K562 (cell line): ENCODE measurements around the gene VRK3. TPM values are rescaled to one million over a fixed set of nuclear protein-coding genes. Genes with fewer than 3 reads are reported as not detected.

ENCODE experiments used
- AFF1 ChIP-seq, 2 experiments: fragments of 450-650 bp; IDR thresholded peaks; 2 replicates each; pipeline ENCODE4 v1.6.1; 2018; ENCODE audit warnings: mild to moderate bottlenecking in 2 of 2, low read depth in 1 of 2; ENCODE audit not compliant: partially characterized antibody in 2 of 2
- ARID3A ChIP-seq: IDR thresholded peaks from 2 replicates; pipeline ENCODE4 v1.6.1; 2012; ENCODE audit warnings: low read depth, low read length, improper control_type of control experiment, borderline replicate concordance
- CBFA2T3 ChIP-seq: fragments of 450-650 bp; IDR thresholded peaks from 2 replicates; pipeline ENCODE4 v1.6.1; 2017
- JUN ChIP-seq, 2 experiments: sonication (generic) in 1 of 2; formaldehyde crosslinking in 1 of 2; IDR thresholded peaks; 2 replicates each; pipeline versions ENCODE4 v1.6.1 to v1.8.0; 2012 to 2022; ENCODE audit warnings: borderline replicate concordance in 2 of 2, mild to moderate bottlenecking in 2 of 2, improper control_type of control experiment in 1 of 2, low read depth in 1 of 2, low read length in 1 of 2, missing genetic modification reagents in 1 of 2
- RBM34 ChIP-seq: fragments of 200-400 bp; formaldehyde crosslinking; IDR thresholded peaks from 2 replicates; pipeline ENCODE4 v1.6.1; 2018; ENCODE audit warnings: low read length, borderline replicate concordance; ENCODE audit not compliant: insufficient read depth
- SAP30 ChIP-seq: fragments of 200-600 bp; sonication (generic); IDR thresholded peaks from 2 replicates; pipeline ENCODE4 v1.6.1; 2012; ENCODE audit warnings: borderline replicate concordance, low read depth, mild to moderate bottlenecking, moderate library complexity, low read length, control low read depth, inconsistent platforms; ENCODE audit not compliant: insufficient read depth, poor library complexity, severe bottlenecking
- TFAP4 ChIP-seq: sonication (generic); formaldehyde crosslinking; IDR thresholded peaks from 2 replicates; pipeline ENCODE4 v1.8.0; 2022; ENCODE audit warnings: missing genetic modification reagents, mild to moderate bottlenecking, moderate library complexity, borderline replicate concordance
- polyA plus RNA-seq, 8 experiments: library from polyadenylated mRNA; depleted of rRNA in 4 of 8; stranded (reverse) in 5 of 8; unstranded in 3 of 8; fragments of >200 nt; fragmentation: Nextera tagmentation in 2 of 8; fragmentation: Illumina TruSeq in 1 of 8; extraction: Ambion mirVana in 2 of 8; extraction: Trizol in 1 of 8; gene quantifications; 2 replicates each; pipeline versions ENCODE4 v1.2.1 to v1.2.3, GENCODE V29; 2011 to 2014; ENCODE audit warnings: inconsistent platforms in 1 of 8, missing spikeins in 1 of 8
- total RNA-seq, 7 experiments: library from RNA; depleted of rRNA in 6 of 7; stranded (reverse); fragments of >200 nt in 6 of 7; fragmentation: Illumina TruSeq in 2 of 7; extraction: Trizol in 2 of 7; gene quantifications; 2 replicates each; pipeline versions ENCODE4 v1.2.1 to v1.2.3, GENCODE V29; 2011 to 2021; ENCODE audit warnings: low replicate concordance in 1 of 7
- TF ChIP-seq, protein P1 (sequence below): sonication (generic); formaldehyde crosslinking; IDR thresholded peaks from 2 replicates; pipeline ENCODE4 v1.5.0; 2020; ENCODE audit warnings: missing genetic modification reagents

VRK3 gene
- total and polyA plus RNA-seq, 9 of the 15 experiments (the other 6 are each of a cell fraction or from before 2014, with no cell fraction given) = 25.6 to 94.3 (median 42.9) TPM

DNA sequence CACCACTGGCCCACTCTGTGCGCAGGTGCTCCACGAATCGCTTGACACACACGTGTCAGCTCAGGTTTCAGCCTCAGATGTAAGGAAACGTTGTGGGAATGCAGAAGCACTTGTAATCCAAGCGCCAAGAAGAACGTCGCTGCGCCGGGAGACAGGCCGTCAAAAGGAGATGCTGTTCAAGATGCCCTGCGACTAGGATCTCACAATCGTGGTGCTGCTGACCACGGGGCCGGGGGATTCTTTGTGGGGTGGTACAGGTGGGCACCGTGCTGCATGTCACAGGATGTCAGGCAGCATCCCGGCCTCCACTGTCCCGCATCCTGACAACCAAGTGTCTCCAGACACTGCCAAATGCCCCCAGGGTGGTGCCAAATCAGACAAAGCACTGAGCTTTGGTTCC lies 47.3 kb downstream of the VRK3 start (continued):
- TF ChIP-seq, protein P1, sequence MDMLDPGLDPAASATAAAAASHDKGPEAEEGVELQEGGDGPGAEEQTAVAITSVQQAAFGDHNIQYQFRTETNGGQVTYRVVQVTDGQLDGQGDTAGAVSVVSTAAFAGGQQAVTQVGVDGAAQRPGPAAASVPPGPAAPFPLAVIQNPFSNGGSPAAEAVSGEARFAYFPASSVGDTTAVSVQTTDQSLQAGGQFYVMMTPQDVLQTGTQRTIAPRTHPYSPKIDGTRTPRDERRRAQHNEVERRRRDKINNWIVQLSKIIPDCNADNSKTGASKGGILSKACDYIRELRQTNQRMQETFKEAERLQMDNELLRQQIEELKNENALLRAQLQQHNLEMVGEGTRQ = no peak
- TF ChIP-seq ARID3A (no peak), CBFA2T3 (no peak), TFAP4 (CRISPR knock-in tag) (no peak), RBM34 (no peak), JUN (IDR thresholded peaks at IDR 0.05; ENCODE audit: borderline replicate concordance, low read depth, low read length) (no peak), JUN (CRISPR knock-in tag; IDR thresholded peaks at IDR 0.05; ENCODE audit: borderline replicate concordance) (no peak), AFF1 (IDR thresholded peaks at IDR 0.05; ENCODE audit: low read depth in 1 of 2, partially characterized antibody in 2 of 2) (no peak), SAP30 (no peak)
